GM18858 (cell line): ENCODE measurements around the gene UNC119.

ENCODE experiments used
- ATAC-seq: cut with Tn5 transposase; IDR thresholded peaks from one replicate; pipeline ENCODE4 v1.9.1; 2021; ENCODE audit not compliant: unreplicated experiment

The UNC119 gene

GRCh38 chr17:28573521-28573920 is 21.1 kb upstream of the UNC119 start:
- no peak for ATAC-seq

- ATAC-seq, result no peak
These were observed 20.6 kb upstream of the UNC119 start for GRCh38 chr17:28573040-28573380.

GRCh38 chr17:28572259-28573039 is 20.0 kb upstream of the UNC119 start:
- no peak for ATAC-seq

GRCh38 chr17:28571361-28572122 is 19.1 kb upstream of the UNC119 start, which contains the start of gene PIGS:
PIGS (minus strand) TSS chr17:28571524; CDS start chr17:28571496, 28 bp downstream.
- ATAC-seq, result peak; percentile 62

GRCh38 chr17:28570716-28571360 is 18.4 kb upstream of the UNC119 start:
- ATAC-seq, result no peak

GRCh38 chr17:28569446-28569845 is 17.0 kb upstream of the UNC119 start:
- ATAC-seq, result no peak

- peak; percentile 50 for ATAC-seq
These were observed 15.2 kb upstream of the UNC119 start for GRCh38 chr17:28567604-28568003.

GRCh38 chr17:28563475-28563874 is 11.1 kb upstream of the UNC119 start:
- no peak for ATAC-seq

- no peak for ATAC-seq
These were observed 2.6 kb upstream of the UNC119 start for GRCh38 chr17:28555022-28555421.

- ATAC-seq, result no peak
These were observed 2.1 kb upstream of the UNC119 start for GRCh38 chr17:28554565-28554964.

GRCh38 chr17:28553000-28553505 is 629 bp upstream of the UNC119 start:
- ATAC-seq, result no peak

- no peak for ATAC-seq
These were observed 826 bp downstream of the UNC119 start for GRCh38 chr17:28551421-28552175.

GRCh38 chr17:28550858-28551257 is 1.6 kb downstream of the UNC119 start:
- no peak for ATAC-seq

GRCh38 chr17:28549236-28550132 is 2.9 kb downstream of the UNC119 start:
- no peak for ATAC-seq

- no peak for ATAC-seq
These were observed 3.9 kb downstream of the UNC119 start for GRCh38 chr17:28548417-28549130.

- no peak for ATAC-seq
These were observed 4.6 kb downstream of the UNC119 start for GRCh38 chr17:28547623-28548416.

- ATAC-seq, result no peak
These were observed 5.3 kb downstream of the UNC119 start for GRCh38 chr17:28547096-28547622.

GRCh38 chr17:28545787-28546415 is 6.5 kb downstream of the UNC119 start:
- no peak for ATAC-seq
